SK-N-SH (cell line): ENCODE measurements around the gene P2RY6. TPM values are rescaled to one million over a fixed set of nuclear protein-coding genes. Genes with fewer than 3 reads are reported as not detected.
A peak's percentile ranks its signal among the peaks of the same experiment; 100 is the strongest.
"Not testable (repeated sequence)": the region's sequence is repeated elsewhere in the genome, so short reads cannot be mapped to it uniquely, and the experiment has no call there.

ENCODE experiments used
- CTCF ChIA-PET: fragments of 300-600, 350-600 bp; formaldehyde crosslinking; extraction: SDS; loops from one replicate; lab custom pipeline; 2021; lab: Yijun Ruan, JAX
- POLR2A ChIA-PET: fragments of 350-600 bp; sonication (Branson Sonifier 250); formaldehyde crosslinking; extraction: SDS; loops from one replicate; lab custom pipeline; 2020; ENCODE audit warnings: antibody characterized with exemption, inconsistent platforms; lab: Yijun Ruan, JAX
- DNase-seq: peaks from one replicate; pipeline ENCODE4 v3.0.0; 2012
- H2AFZ ChIP-seq: fragments of 200-600 bp; sonication (generic); 2 replicates; pipeline ENCODE4 v1.8.1; 2016; ENCODE audit warnings: antibody characterized with exemption, mild to moderate bottlenecking, low read depth
- H3F3A ChIP-seq: fragments of 200-600 bp; sonication (generic); replicated peaks from 2 replicates; pipeline ENCODE3; 2016; ENCODE audit warnings: antibody characterized with exemption, mild to moderate bottlenecking; ENCODE audit not compliant: insufficient read depth
- H3K27ac ChIP-seq, 2 experiments: fragments of 200-500 bp in 1 of 2; fragments of 200-600 bp in 1 of 2; sonication (Bioruptor generic) in 1 of 2; sonication (generic), shearing (Covaris generic) in 1 of 2; 2 replicates each; pipeline versions ENCODE4 v1.5.1 to v1.6.1; 2014 to 2016; ENCODE audit warnings: low read depth in 2 of 2, inconsistent platforms in 1 of 2, low read length in 1 of 2, mild to moderate bottlenecking in 1 of 2, mixed read lengths in 1 of 2
- H3K27me3 ChIP-seq: fragments of 200-600 bp; sonication (generic), shearing (Covaris generic); 2 replicates; pipeline ENCODE4 v1.6.1; 2016; ENCODE audit warnings: mixed run types; ENCODE audit not compliant: insufficient read depth
- H3K36me3 ChIP-seq, 2 experiments: fragments of 200-500 bp in 1 of 2; fragments of 200-600 bp in 1 of 2; sonication (Bioruptor generic) in 1 of 2; sonication (generic) in 1 of 2; replicated peaks in 1 of 2; 2 replicates each; pipeline versions ENCODE3 to v1.5.1; 2014 to 2016; ENCODE audit warnings: low read length in 1 of 2, mild to moderate bottlenecking in 1 of 2; ENCODE audit not compliant: insufficient read depth in 2 of 2, control insufficient read depth in 1 of 2
- H3K4me1 ChIP-seq, 2 experiments: fragments of 200-500 bp in 1 of 2; fragments of 200-600 bp in 1 of 2; sonication (Bioruptor generic) in 1 of 2; sonication (generic), shearing (Covaris generic) in 1 of 2; 2 replicates each; pipeline versions ENCODE4 v1.5.1 to v1.6.1; 2014 to 2016; ENCODE audit warnings: low read depth in 1 of 2, low read length in 1 of 2, mixed run types in 1 of 2; ENCODE audit not compliant: insufficient read depth in 2 of 2, control insufficient read depth in 1 of 2
- H3K4me2 ChIP-seq: fragments of 200-600 bp; sonication (generic), shearing (Covaris generic); 2 replicates; pipeline ENCODE4 v1.6.1; 2017; ENCODE audit warnings: mixed run types
- H3K4me3 ChIP-seq, 2 experiments: fragments of 200-500 bp in 1 of 2; fragments of 200-600 bp in 1 of 2; sonication (Bioruptor generic) in 1 of 2; sonication (generic), shearing (Covaris generic) in 1 of 2; 2 replicates each; pipeline versions ENCODE4 v1.5.1 to v1.8.1; 2014 to 2016; ENCODE audit warnings: low read depth in 2 of 2, inconsistent platforms in 1 of 2, low read length in 1 of 2, mild to moderate bottlenecking in 1 of 2, mixed read lengths in 1 of 2, moderate library complexity in 1 of 2
- H3K79me2 ChIP-seq: fragments of 200-600 bp; sonication (generic); 2 replicates; pipeline ENCODE4 v1.8.1; 2017; ENCODE audit warnings: mild to moderate bottlenecking; ENCODE audit not compliant: insufficient read depth
- H3K9ac ChIP-seq: fragments of 200-600 bp; sonication (generic); 2 replicates; pipeline ENCODE4 v1.6.1; 2017; ENCODE audit warnings: mixed run types
- H3K9me2 ChIP-seq: fragments of 200-600 bp; sonication (generic); 2 replicates; pipeline ENCODE4 v1.6.1; 2017; ENCODE audit warnings: mixed run types
- H3K9me3 ChIP-seq: fragments of 200-600 bp; sonication (generic); 2 replicates; pipeline ENCODE4 v1.6.1; 2017; ENCODE audit warnings: mixed run types, mild to moderate bottlenecking, moderate library complexity
- H4K20me1 ChIP-seq: fragments of 200-600 bp; sonication (generic); 2 replicates; pipeline ENCODE4 v1.6.1; 2017; ENCODE audit warnings: mild to moderate bottlenecking, mixed run types; ENCODE audit not compliant: insufficient read depth
- CHD2 ChIP-seq: fragments of 150-350 bp; IDR thresholded peaks from 2 replicates; pipeline ENCODE4 v1.6.1; 2018; ENCODE audit warnings: low read length; ENCODE audit not compliant: partially characterized antibody
- ELF1 ChIP-seq: IDR thresholded peaks from 2 replicates; pipeline ENCODE4 v1.4.0; 2012
- EZH2phosphoT487 ChIP-seq: fragments of 200-600 bp; sonication (generic); IDR thresholded peaks from 2 replicates; pipeline ENCODE4 v1.6.1; 2017; ENCODE audit warnings: low read depth, mixed run types, mild to moderate bottlenecking, antibody characterized with exemption, moderate library complexity, borderline replicate concordance
- GABPA ChIP-seq: IDR thresholded peaks from 2 replicates; pipeline ENCODE4 v1.4.0; 2012; ENCODE audit warnings: low read depth, mild to moderate bottlenecking
- GATA2 ChIP-seq: sonication (generic); formaldehyde crosslinking; IDR thresholded peaks from 2 replicates; pipeline ENCODE4 v1.5.0; 2020; ENCODE audit warnings: mild to moderate bottlenecking, missing genetic modification reagents
- NFIC ChIP-seq: IDR thresholded peaks from 2 replicates; pipeline ENCODE4 v1.4.0; 2012; ENCODE audit warnings: borderline replicate concordance
- NRF1 ChIP-seq: IDR thresholded peaks from 2 replicates; pipeline ENCODE4 v1.6.1; 2012; ENCODE audit warnings: low read depth, mild to moderate bottlenecking, low read length
- RXRA ChIP-seq: IDR thresholded peaks from 2 replicates; pipeline ENCODE4 v1.4.0; 2012; ENCODE audit warnings: low read depth, mild to moderate bottlenecking, borderline replicate concordance
- SMC3 ChIP-seq: IDR thresholded peaks from 2 replicates; pipeline ENCODE4 v1.6.1; 2012; ENCODE audit warnings: low read depth, low read length, improper control_type of control experiment
- TCF12 ChIP-seq: IDR thresholded peaks from 2 replicates; pipeline ENCODE4 v1.4.0; 2012
- YY1 ChIP-seq: IDR thresholded peaks from 2 replicates; pipeline ENCODE4 v1.4.0; 2012; ENCODE audit warnings: low read depth, mild to moderate bottlenecking
- WGBS: methylation state at CpG from one replicate; pipeline ENCODE4 v1.1.6; 2017; ENCODE audit warnings: low lambda C conversion rate; 5-methylcytosine and 5-hydroxymethylcytosine counted together
- polyA plus RNA-seq, 3 experiments: library from polyadenylated mRNA; depleted of rRNA; stranded (reverse); fragments of >200 nt; gene quantifications; 2 replicates each; pipeline ENCODE4 v1.2.3, GENCODE V29; 2012
- TF ChIP-seq, protein P1 (sequence below): IDR thresholded peaks from 2 replicates; pipeline ENCODE4; 2012
- TF ChIP-seq, protein P2 (sequence below): fragments of 200-600 bp; sonication (generic); IDR thresholded peaks from 2 replicates; pipeline ENCODE4 v1.6.1; 2017; ENCODE audit warnings: antibody characterized with exemption, mild to moderate bottlenecking, moderate library complexity
- TF ChIP-seq, protein P3 (sequence below): IDR thresholded peaks from 2 replicates; pipeline ENCODE4 v1.6.1; 2012; ENCODE audit warnings: mild to moderate bottlenecking, low read depth, low read length, moderate library complexity
- TF ChIP-seq, protein P4 (sequence below): fragments of 150-350 bp; IDR thresholded peaks from 2 replicates; pipeline ENCODE4 v1.6.1; 2017; ENCODE audit warnings: antibody characterized with exemption, low read length, low read depth, borderline replicate concordance
- TF ChIP-seq, protein P5 (sequence below): IDR thresholded peaks from 2 replicates; pipeline ENCODE4 v1.4.0; 2012; ENCODE audit warnings: low read depth, borderline replicate concordance
- TF ChIP-seq, protein P6 (sequence below): IDR thresholded peaks from 2 replicates; pipeline ENCODE4 v1.4.0; 2012; ENCODE audit warnings: low read depth

The P2RY6 gene
- polyA plus RNA-seq, 1 of the 3 experiments (the other 2 are of a cell fraction) = 0.15 TPM

DNA sequence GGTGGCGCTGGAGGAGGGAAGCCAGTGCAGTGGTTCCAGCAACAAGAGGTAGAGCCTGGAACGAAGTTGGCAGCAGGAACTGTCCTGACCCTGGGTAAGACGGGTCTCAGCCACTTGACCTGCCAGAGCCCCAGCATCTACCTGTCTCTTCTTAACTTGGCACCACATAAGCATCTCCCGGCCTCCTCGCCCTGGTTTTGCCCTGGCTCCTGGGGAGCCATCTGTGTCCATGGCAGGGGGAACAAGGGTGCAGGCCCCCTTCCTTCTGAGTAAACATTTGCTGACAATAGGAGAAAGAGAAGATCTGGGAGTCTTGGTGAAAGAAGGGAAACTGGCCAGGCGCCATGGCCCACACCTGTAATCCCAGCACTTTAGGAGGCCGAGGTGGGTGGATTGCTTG is 41.2 kb upstream of the P2RY6 start:
- POLR2A ChIA-PET = interaction anchor here (0.9 kb wide), 1 partner anchor 13 kb away, joined by 3 read pairs; no protein-coding TSS in a partner anchor
- Histone ChIP-seq H3K27ac (no peak overlapping the region), H3K4me3 (no peak overlapping the region), H4K20me1 (no peaks in the 10 kb centered on the region), H3K9me3 (no peaks in the 10 kb centered on the region), H3K79me2 (no peaks in the 10 kb centered on the region), H3K9ac (no peak overlapping the region), H3K4me1 (peaks cover 0 to 5% of the 10 kb centered on the region in 2 experiments; a peak in 1 of 4 replicates), H3K4me2 (no peak overlapping the region), H3K9me2 (no peaks in the 10 kb centered on the region), H3F3A (no peaks in the 10 kb centered on the region), H3K27me3 (no peaks in the 10 kb centered on the region), H2AFZ (no peak overlapping the region), H3K36me3 (no peaks in the 10 kb centered on the region)
- CTCF ChIA-PET = interaction anchor here (1.1 to 1.9 kb wide), 2 partner anchors 12 to 59 kb away, joined by 3 to 7 read pairs; no protein-coding TSS in a partner anchor
- TF ChIP-seq CHD2 (no peak), YY1 (no peak), RXRA (no peak), NFIC (no peak), ELF1 (no peak), NRF1 (no peak), GABPA (no peak), TCF12 (no peak), EZH2phosphoT487 (no peak), SMC3 (no peak), GATA2 (CRISPR knock-in tag) (no peak)
- TF ChIP-seq, protein P1, sequence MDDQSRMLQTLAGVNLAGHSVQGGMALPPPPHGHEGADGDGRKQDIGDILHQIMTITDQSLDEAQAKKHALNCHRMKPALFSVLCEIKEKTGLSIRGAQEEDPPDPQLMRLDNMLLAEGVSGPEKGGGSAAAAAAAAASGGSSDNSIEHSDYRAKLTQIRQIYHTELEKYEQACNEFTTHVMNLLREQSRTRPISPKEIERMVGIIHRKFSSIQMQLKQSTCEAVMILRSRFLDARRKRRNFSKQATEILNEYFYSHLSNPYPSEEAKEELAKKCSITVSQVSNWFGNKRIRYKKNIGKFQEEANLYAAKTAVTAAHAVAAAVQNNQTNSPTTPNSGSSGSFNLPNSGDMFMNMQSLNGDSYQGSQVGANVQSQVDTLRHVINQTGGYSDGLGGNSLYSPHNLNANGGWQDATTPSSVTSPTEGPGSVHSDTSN = no peak
- TF ChIP-seq, protein P2, sequence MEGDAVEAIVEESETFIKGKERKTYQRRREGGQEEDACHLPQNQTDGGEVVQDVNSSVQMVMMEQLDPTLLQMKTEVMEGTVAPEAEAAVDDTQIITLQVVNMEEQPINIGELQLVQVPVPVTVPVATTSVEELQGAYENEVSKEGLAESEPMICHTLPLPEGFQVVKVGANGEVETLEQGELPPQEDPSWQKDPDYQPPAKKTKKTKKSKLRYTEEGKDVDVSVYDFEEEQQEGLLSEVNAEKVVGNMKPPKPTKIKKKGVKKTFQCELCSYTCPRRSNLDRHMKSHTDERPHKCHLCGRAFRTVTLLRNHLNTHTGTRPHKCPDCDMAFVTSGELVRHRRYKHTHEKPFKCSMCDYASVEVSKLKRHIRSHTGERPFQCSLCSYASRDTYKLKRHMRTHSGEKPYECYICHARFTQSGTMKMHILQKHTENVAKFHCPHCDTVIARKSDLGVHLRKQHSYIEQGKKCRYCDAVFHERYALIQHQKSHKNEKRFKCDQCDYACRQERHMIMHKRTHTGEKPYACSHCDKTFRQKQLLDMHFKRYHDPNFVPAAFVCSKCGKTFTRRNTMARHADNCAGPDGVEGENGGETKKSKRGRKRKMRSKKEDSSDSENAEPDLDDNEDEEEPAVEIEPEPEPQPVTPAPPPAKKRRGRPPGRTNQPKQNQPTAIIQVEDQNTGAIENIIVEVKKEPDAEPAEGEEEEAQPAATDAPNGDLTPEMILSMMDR = no peak
- TF ChIP-seq, protein P3, sequence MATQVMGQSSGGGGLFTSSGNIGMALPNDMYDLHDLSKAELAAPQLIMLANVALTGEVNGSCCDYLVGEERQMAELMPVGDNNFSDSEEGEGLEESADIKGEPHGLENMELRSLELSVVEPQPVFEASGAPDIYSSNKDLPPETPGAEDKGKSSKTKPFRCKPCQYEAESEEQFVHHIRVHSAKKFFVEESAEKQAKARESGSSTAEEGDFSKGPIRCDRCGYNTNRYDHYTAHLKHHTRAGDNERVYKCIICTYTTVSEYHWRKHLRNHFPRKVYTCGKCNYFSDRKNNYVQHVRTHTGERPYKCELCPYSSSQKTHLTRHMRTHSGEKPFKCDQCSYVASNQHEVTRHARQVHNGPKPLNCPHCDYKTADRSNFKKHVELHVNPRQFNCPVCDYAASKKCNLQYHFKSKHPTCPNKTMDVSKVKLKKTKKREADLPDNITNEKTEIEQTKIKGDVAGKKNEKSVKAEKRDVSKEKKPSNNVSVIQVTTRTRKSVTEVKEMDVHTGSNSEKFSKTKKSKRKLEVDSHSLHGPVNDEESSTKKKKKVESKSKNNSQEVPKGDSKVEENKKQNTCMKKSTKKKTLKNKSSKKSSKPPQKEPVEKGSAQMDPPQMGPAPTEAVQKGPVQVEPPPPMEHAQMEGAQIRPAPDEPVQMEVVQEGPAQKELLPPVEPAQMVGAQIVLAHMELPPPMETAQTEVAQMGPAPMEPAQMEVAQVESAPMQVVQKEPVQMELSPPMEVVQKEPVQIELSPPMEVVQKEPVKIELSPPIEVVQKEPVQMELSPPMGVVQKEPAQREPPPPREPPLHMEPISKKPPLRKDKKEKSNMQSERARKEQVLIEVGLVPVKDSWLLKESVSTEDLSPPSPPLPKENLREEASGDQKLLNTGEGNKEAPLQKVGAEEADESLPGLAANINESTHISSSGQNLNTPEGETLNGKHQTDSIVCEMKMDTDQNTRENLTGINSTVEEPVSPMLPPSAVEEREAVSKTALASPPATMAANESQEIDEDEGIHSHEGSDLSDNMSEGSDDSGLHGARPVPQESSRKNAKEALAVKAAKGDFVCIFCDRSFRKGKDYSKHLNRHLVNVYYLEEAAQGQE = no peak
- TF ChIP-seq, protein P4, sequence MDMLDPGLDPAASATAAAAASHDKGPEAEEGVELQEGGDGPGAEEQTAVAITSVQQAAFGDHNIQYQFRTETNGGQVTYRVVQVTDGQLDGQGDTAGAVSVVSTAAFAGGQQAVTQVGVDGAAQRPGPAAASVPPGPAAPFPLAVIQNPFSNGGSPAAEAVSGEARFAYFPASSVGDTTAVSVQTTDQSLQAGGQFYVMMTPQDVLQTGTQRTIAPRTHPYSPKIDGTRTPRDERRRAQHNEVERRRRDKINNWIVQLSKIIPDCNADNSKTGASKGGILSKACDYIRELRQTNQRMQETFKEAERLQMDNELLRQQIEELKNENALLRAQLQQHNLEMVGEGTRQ = no peak
- TF ChIP-seq, protein P5, sequence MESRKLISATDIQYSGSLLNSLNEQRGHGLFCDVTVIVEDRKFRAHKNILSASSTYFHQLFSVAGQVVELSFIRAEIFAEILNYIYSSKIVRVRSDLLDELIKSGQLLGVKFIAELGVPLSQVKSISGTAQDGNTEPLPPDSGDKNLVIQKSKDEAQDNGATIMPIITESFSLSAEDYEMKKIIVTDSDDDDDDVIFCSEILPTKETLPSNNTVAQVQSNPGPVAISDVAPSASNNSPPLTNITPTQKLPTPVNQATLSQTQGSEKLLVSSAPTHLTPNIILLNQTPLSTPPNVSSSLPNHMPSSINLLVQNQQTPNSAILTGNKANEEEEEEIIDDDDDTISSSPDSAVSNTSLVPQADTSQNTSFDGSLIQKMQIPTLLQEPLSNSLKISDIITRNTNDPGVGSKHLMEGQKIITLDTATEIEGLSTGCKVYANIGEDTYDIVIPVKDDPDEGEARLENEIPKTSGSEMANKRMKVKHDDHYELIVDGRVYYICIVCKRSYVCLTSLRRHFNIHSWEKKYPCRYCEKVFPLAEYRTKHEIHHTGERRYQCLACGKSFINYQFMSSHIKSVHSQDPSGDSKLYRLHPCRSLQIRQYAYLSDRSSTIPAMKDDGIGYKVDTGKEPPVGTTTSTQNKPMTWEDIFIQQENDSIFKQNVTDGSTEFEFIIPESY = no peak
- TF ChIP-seq, protein P6, sequence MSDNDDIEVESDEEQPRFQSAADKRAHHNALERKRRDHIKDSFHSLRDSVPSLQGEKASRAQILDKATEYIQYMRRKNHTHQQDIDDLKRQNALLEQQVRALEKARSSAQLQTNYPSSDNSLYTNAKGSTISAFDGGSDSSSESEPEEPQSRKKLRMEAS = no peak
- 89% methylated on average over 6 of the region's 7 CpGs for WGBS
- peak; percentile 13 for DNase-seq

DNA sequence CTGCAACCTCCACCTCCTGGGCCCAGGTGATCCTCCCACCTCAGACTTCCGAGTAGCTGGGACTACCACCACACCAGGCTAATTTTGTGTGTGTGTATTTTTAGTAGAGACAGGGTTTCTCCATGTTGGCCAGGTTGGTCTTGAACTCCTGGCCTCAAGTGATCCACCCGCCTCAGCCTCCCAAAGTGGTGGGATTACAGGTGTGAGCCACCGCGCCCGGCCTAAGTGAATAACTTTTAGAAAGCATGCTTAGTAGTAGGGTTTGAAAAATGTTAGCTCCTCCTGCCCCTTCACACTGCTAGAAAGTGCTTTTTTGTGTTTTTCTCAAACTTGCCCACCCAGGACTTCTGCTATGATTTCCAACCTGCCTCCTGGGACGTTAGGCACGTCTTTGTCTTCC is 39.7 kb upstream of the P2RY6 start:
- H3K27me3 ChIP-seq, H3K36me3 ChIP-seq, H3K79me2 ChIP-seq, H3K4me2 ChIP-seq, H3K27ac ChIP-seq, H3K9me3 ChIP-seq, H3K9me2 ChIP-seq, H3K4me1 ChIP-seq, DNase-seq, H4K20me1 ChIP-seq, H2AFZ ChIP-seq, POLR2A ChIA-PET, H3F3A ChIP-seq, H3K9ac ChIP-seq, H3K4me3 ChIP-seq: not testable (repeated sequence)
- 86% methylated on average over 7 of the region's 7 CpGs for WGBS
- CTCF ChIA-PET = interaction anchor here (0.7 to 2.9 kb wide), 8 partner anchors 10 to 57 kb away, joined by 3 to 20 read pairs (median 6); no protein-coding TSS in a partner anchor
